Measurements from ENCODE around the gene SRMS. TPM values are rescaled to one million over a fixed set of nuclear protein-coding genes. Genes with fewer than 3 reads are reported as not detected.

The SRMS gene
- total RNA-seq, 4 donors from 2014 or later: not detected

DNA sequence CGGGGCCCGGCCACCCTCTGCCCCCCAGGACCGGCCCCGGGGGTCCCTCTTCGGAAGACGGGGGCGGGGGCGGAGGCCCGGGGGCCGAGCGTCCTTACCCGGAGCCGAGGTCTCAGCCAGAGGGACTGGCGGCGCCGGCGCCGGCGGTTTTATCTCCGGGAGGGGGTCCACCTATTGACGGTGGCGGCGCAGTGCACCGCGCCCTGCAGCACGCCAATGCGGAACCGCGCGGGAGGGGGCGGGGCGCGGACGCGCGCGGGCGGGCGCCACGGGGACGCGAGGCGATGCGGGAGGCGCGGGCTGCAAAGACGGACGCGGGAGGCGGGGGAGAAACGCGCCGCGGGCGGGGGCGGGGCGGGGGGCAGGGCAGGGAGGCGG lies 48.6 kb downstream of the SRMS start, which contains the start of gene EEF1A2:
Gene EEF1A2 (minus strand): TSS at position 124 of the 378 bp plus-strand sequence. CDS start 1,320 bp downstream, outside the sequence.
- H3K4me1 ChIP-seq: peaks cover 0 to 48% (median 12%) of the 10 kb centered on the region in 3 donors
- H3K9me3 ChIP-seq: peaks cover 0 to under 1% (median 0%) of the 10 kb centered on the region in 3 donors
- no peak within 1 kb of the TSS for H3K27ac ChIP-seq
- ATAC-seq: peak; percentile 27
- no CpG with 5 or more reads among the region's 58 CpGs for WGBS, 2 donors (ENCODE audit: low coverage in 1 of 2)
- TF ChIP-seq CTCF (IDR thresholded peaks at IDR 0.05) (peak in 2 of 4 experiments; percentile 19 to 34), POLR2A (IDR thresholded peaks at IDR 0.05) (no peak)
- H3K36me3 ChIP-seq: no peaks in the 10 kb centered on the region
- H3K27me3 ChIP-seq: peaks cover 91% of the 10 kb centered on the region
- H3K4me3 ChIP-seq: peak within 1 kb of the TSS; percentile 10 to 55

DNA sequence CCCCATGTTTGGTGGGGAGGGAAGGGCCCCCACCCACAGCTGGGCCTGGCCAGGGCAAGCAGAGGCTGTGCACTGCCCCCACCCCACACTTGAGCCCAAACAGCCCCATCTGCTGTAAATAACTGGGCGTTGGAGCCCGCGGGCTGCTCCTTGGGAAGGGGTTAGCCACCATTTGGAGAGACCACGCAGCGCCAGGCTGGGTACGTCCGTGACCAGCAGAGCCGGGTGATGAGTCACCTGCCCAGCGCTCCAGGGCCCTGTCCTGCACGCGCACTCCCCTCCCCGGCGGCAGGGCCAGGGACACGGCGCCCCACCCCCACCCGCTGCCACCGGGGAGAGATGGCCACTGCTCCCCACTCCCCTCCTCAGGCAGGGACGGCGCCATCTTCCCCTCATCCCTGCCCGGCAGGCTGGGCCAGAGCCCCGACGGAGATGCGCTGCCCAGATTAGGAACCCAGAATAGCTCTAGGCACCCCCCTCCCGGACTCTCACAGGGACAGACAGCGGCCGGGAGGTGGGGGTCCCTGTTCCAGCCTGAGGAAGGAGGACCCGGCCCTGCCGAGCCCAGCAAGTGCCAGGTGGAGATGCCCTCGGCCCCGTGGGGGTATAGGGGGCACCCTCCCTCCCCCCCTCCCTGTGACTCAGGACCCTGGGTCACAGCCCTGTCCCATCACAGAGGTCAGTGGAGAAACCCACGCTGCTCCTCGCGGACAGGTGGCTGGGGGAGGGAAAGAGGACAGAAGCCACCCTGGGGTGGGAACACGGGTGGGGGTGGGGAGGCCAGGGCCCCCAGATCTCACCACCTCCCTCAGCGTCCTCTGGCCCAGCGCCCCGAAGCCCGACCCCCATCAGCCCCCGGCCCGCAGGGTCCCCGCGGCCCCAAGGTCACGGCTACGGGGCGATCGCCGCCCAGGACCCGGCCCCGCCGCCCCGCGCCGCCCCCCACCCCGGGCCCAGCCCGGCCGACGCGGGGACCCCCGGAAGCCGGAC lies 49.3 kb downstream of the SRMS start:
- peak; percentile 29 for ATAC-seq
- no peaks in the 10 kb centered on the region for H3K9me3 ChIP-seq
- TF ChIP-seq POLR2AphosphoS5 (IDR thresholded peaks at IDR 0.05) (no peak), EP300 (IDR thresholded peaks at IDR 0.05) (no peak), CTCF (IDR thresholded peaks at IDR 0.05) (no peak), POLR2A (IDR thresholded peaks at IDR 0.05) (no peak)
- peak overlapping the region in 1 of 2 donors; percentile 55 for H3K4me3 ChIP-seq
- H3K27ac ChIP-seq: no peak overlapping the region
- no peaks in the 10 kb centered on the region for H3K36me3 ChIP-seq
- WGBS, 2 donors (ENCODE audit: low coverage in 1 of 2): no CpG with 5 or more reads among the region's 60 CpGs
- H3K4me1 ChIP-seq: peaks cover 0 to 48% (median 12%) of the 10 kb centered on the region in 3 donors
- peaks cover 89% of the 10 kb centered on the region for H3K27me3 ChIP-seq

- WGBS, 2 donors (ENCODE audit: low coverage in 1 of 2): 91% methylated on average over 4 of the region's 20 CpGs; no CpG with 5 or more reads in 1 of the 2 donors
- peaks cover 0 to 48% (median 12%) of the 10 kb centered on the region in 3 donors for H3K4me1 ChIP-seq
- no peaks in the 10 kb centered on the region for H3K36me3 ChIP-seq
- ATAC-seq: no peak
- peaks cover 80% of the 10 kb centered on the region for H3K27me3 ChIP-seq
- no peak overlapping the region for H3K27ac ChIP-seq
- no peak overlapping the region for H3K4me3 ChIP-seq
- H3K9me3 ChIP-seq: no peaks in the 10 kb centered on the region
- TF ChIP-seq POLR2AphosphoS5 (IDR thresholded peaks at IDR 0.05): no peak
- no peak for TF ChIP-seq EP300 (IDR thresholded peaks at IDR 0.05)
Measured at GRCh38 chr20:63497138-63497945, 50.2 kb downstream of the SRMS start.

DNA sequence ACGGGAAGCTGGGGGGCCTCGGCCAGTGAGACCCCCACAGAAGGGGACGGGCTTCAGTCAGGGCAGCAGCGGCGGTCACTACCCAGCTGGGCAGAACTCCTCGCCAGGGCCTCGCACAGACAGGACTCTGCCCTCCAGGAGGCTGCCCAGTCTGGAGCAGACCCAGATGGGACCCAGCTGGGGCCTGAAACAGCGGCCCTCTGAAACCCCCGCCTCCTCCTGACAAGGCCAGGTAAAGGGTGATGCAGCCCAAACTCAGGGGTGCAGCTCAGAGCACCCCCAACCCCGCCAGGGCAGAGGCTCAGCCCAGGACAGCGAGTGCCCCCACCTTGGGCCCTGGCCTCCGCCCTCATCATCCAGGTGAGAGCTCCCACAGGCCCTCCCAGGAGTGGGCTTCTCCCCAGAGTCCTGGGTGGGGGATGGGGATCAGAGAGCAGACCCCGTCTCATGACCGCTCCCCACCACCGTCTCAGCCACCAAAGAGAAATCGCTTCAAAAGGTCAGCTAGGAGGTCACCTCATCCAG lies 50.9 kb downstream of the SRMS start:
- no CpG with 5 or more reads among the region's 16 CpGs for WGBS, 2 donors (ENCODE audit: low coverage in 1 of 2)
- Histone ChIP-seq H3K27me3 (peaks cover 73% of the 10 kb centered on the region), H3K9me3 (no peaks in the 10 kb centered on the region), H3K4me1 (peaks cover 0 to 44% (median 12%) of the 10 kb centered on the region in 3 donors), H3K4me3 (peak overlapping the region in 1 of 2 donors; percentile 39), H3K27ac (no peak overlapping the region), H3K36me3 (no peaks in the 10 kb centered on the region)
- ATAC-seq: peak; percentile 15
- TF ChIP-seq EP300 (IDR thresholded peaks at IDR 0.05): no peak

- H3K9me3 ChIP-seq: no peaks in the 10 kb centered on the region
- peaks cover 0 to 44% (median 12%) of the 10 kb centered on the region in 3 donors for H3K4me1 ChIP-seq
- ATAC-seq: peak; percentile 68
- no peaks in the 10 kb centered on the region for H3K36me3 ChIP-seq
- H3K4me3 ChIP-seq: peak overlapping the region in 1 of 2 donors; percentile 39
- WGBS, 2 donors (ENCODE audit: low coverage in 1 of 2): 0% methylated on average over 1 of the region's 48 CpGs; no CpG with 5 or more reads in 1 of the 2 donors
- TF ChIP-seq POLR2AphosphoS5 (IDR thresholded peaks at IDR 0.05): no peak
- no peak for TF ChIP-seq EP300 (IDR thresholded peaks at IDR 0.05)
- no peak for TF ChIP-seq POLR2A (IDR thresholded peaks at IDR 0.05)
- peak in 3 of 4 experiments; percentile 71 to 96 (median 87) for TF ChIP-seq CTCF (IDR thresholded peaks at IDR 0.05)
- H3K27me3 ChIP-seq: peaks cover 72% of the 10 kb centered on the region
- no peak overlapping the region for H3K27ac ChIP-seq
Measured at GRCh38 chr20:63495741-63496595, 51.6 kb downstream of the SRMS start.

Data from gastroesophageal sphincter (tissue), 4 donors.